Stimulated activated CD4-positive, alpha-beta T cell treated with anti-CD3 and anti-CD28 coated beads, Interleukin-2, amount 100 ng/mL, for 48 hours (primary cell): ENCODE results near the gene CLECL1.

Experiments
- DNase-seq, 2 donors: peaks; one replicate each; pipeline ENCODE4 v3.0.0-alpha.2; 2020

The CLECL1 gene

DNA sequence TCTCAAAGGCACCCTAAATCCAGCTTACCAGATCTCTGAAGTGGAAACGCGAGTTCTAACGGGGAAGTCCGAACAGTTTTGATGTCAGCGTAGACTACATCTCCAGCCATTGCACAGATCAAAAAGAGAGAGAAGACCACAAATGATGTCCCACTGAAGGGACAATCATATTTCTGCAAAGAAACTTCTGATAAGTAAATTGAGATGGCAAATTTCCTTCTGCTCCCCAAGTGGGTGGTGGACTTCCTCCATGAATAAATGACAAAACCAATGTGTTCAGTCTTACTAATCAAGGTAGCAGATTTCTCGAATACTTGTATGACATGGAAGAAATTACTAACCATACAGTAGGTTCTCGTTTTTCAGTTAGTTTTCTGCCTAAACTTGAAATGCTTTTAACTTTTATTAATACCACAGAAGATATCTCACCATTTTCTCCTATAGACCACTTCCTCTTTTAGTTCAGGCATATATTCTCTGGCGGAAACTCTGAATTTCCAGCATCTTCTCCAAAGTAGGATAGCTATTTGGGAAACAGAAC lies at the start of gene CLECL1:
Gene CLECL1, minus strand, starts transcription at position 177 of the 541 bp plus-strand sequence.
- DNase-seq: no peak

DNA sequence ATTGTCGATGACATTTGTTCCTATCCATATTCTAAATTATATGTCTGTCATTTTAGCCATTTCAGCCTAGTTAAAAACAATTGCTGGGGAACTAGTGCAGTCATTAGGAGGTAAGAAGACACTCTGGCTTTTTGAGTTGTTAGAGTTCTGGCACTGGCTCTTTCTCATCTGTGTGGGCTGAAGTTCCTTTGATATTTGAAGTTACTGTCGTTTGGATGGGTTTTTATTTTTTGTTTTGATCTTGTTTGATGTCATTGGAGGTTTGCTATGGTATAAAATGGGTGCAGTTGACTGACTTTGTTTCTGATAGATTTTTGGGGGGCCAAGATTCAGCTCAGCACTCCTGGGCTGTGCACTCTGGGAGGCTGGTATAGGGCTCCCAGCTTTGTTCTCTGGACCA lies 48.5 kb upstream of the CLECL1 start:
- DNase-seq: no peak

DNA sequence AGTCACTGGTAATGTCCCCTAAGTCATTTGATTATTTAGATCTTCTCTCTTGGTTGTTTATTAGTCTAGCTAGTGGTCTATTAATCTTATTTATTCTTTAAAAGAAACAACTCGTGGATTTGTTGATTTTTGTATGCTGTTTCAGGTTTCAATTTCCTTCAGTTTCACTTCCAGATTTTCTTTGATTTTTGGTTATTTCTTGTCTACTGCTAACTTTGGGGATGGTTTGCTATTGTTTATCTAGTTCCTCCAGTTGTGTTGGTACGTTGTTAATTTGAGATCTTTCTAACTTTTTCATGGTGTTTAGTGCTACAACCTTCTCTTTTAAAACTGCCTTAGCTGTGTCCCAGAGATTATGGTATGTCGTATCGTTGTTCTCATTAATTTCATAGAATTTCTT lies 46.3 kb upstream of the CLECL1 start:
- DNase-seq: no peak

DNA sequence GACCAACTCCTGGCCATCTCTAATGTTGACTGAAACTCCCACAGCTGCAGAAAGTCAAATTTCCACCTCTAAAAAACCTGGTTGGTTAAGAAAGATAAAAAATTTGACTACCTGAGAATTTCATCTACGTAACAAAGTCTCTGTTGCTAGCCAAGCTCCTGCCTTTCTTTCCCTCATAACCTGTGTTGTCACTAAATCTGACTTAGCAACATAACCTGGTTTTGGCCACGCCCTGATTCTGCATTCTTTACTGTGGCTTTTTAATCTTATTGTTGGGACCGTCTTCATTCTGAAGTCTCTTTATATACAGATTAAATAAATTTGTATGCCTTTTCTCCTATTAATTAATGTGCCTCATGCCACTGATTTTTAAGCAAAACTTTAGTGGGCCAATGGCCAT lies 43.9 kb upstream of the CLECL1 start:
- DNase-seq: no peak

DNA sequence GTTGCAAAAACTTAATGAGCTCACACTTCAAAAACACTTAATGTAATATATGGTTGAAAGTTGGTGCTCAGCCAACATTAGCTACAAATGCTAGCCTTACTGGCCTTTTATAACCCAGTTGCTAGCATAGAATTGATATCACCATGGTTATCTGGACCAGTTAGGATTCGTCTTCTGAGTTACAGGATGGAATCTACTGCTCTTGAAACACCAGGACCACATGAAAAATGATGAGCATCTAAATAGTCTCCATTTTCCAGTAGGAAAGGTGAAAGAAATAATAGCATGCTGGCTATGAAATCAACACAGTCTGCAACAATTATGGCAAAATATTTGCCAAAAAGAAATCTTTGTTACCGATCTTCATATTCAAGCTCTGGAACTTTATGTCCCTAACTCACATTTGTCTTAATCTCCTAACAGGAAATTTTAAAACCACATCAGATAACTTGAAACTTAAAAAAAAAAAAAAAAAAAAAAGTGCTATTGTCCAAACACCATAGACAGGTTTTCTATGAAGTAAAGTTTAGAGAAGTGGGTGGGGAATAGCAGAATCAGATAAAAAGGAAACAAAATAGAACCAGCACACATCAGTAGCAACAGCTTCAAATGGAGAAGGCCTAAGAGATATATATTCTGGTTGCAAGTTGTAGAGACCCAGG lies 40.5 kb upstream of the CLECL1 start:
- no peak for DNase-seq

DNA sequence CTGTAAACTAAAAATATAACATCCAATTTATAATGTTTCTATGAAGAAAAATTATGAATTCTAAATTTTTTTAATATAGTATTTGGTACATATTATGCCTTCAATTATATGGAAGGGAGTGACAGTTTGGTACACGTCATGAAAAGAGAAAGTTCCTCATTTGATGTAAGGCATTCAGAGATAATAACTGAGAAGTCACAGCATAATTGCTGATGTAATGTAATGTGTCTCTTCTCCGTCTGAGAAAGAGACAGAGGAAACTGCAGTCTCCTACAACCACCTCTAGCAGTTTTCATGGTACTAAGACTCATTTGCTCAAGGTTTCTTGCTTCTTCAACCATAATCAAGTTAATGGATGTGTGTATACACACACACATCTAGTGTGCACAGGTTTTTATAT lies 30.1 kb upstream of the CLECL1 start:
- DNase-seq: no peak

DNA sequence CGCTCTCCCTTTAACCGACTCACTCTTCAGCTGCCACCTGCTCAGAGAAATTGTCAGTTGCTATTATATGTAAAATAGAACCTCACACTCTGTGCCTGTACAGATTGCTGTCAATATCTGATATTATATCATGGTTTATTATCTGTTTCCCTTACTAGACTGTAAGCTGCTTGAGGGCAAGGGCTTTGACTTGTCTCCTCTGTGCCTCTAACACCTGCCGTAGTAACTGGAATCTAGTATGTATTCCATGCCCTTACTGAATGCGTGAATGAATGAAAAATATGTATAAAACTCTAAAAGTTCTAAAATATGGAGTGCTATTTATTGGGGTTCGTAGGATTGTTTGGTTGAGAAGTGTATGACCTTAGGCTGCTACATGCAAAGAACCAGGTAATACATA lies 29.5 kb upstream of the CLECL1 start:
- no peak for DNase-seq

DNA sequence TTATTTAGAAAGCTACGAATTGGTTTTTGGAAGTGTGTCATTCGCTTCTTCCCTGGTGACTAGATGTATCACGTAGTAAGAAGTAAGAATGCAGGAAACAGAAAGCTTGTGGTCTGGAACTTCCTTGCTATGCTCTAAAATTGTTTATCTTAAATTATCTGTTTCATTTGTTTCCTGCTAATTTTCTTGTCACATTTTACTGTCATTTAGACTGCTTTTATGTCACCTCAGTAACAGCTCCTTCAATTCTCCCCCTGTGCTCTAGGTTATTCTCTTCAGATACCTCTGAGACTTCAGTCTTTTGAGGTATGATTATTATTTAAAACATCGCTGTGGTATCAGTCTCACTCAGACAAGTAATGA lies 28.5 kb upstream of the CLECL1 start:
- DNase-seq: no peak

DNA sequence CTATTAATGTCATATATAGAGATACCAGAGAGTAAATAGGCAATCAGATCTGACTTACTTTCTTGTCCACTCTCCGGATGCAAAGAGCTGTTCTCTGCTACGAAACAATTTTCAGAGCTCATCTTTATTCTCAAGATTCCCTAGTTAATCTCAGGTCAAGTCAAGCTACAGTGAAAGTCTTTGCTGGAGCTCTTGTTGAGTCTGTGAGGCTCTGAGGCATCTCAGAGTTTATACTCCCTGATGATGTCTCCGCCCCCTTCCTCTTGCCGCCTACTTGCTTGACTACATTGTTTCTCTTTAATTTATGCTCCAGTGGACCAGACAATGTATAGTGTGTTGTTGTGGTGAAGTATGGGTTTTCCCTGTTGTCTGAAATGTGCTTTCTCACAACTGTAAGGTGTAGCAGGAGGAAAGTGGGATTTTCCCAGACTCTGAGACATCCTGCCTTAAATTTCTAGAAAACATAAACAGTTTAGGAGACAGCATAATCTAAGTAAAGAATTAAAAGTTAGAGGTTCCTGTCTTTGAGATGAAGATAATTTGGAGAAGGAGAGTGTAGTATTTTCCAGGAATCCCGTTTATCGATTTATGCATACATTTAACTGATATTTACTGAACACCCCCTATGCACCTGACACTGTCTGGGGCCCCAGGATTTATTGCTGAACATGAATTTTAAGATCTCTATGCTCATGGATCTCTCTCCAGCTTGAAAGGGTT lies 28.0 kb upstream of the CLECL1 start, which contains the start of gene CD69:
Gene CD69, minus strand, starts transcription at position 203 of the 720 bp plus-strand sequence. Its CDS starts 81 bp downstream, at position 122.
- DNase-seq: peak; percentile 67 to 69

DNA sequence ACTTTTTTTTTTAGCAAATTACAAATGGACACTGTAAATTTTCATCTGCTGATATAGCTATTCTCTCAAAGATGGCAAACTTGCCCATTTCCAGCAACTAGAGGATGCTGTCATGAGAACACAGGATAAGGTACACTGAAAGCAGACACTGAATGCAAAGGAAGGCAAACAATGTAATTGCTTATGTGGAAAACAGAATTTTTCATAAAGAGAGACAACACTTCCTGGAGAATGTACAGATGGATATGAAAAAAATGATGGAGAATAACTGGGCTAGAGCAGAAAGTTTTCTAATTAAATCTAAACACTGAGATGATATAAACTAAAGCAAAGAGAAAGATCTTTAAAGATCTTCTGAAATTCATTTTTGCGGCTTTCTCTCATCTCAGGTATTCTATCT lies 27.2 kb upstream of the CLECL1 start:
- DNase-seq: no peak

DNA sequence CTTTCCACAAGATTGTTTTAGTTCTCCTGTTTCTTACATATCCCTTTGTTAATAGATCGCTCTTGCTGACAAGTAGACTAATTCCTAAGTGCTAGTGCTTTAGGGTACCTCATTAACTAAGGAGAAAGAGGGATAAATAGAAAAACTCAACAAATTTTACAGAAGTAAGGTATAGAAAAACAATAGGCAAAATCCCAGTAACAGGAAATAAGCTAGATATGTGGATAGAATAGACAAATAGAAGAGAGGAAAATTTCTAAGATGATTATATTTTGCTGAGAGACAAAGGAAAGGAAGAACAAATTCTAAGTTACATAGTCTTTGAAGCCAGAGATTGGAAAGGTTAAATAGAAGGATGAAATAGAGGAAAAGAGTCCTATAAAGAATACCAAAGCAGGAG lies 26.8 kb upstream of the CLECL1 start:
- no peak for DNase-seq

DNA sequence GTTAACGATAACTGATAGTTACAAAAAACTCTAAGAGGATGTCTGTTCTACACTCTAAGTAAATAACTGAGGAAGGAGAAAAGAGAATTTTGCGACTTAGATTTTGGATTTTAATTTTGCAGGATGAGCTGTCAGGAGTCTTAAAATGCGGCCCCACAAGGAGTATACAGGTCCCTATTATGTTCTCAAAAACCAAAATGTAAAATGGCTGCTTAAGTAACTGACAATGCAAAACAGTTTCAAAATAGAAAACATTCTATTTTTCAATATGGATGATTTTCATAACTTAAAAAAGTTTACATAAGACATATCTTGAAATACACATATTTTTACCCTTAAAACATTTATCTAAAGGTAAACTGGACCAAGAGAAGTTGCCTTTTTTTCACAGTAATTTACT lies 25.2 kb upstream of the CLECL1 start:
- DNase-seq: no peak

DNA sequence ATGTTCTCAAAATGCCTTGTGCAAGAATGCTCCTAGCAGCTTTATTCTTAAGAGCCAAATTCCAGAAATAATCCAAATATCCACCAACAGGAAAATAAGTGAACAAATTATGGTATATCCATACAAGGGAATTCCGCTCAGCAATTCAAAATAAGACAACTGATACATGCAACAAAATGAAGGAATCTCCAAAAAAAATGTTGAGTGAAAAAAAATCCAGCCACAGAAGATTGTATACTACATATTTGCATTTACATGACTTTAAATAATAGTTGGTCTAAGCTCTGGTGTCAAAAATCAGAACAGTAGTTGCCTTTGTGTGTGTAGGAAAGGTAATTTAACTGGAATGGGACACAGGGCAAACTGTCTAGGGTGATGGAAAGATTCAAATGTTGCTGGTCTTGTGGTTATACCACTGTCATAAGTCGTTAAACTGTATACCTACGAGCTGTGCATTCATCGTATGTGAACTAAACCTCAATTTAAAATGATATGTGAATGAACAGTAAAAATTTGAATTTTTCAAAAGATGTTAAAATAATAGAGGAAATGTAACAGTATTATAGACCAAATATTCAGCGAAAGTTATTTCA lies 24.6 kb upstream of the CLECL1 start:
- no peak for DNase-seq

DNA sequence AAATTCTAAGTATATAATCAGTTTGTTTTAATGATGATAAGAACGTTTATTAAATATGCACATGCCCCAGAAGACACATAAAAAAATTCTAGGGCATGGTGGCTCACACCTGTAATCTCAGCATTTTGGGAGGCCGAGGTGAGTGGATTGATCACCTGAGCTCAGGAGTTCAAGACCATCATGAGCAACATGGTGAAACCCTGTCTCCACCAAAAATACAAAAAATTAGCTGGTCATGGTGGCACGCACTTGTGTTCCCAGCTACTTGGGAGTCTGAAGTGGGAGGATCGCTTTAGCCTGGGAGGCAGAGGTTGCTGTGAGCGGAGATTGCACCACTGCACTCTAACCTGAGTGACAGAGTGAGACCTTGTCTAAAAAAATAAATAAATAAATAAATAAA lies 23.8 kb upstream of the CLECL1 start:
- DNase-seq: no peak

DNA sequence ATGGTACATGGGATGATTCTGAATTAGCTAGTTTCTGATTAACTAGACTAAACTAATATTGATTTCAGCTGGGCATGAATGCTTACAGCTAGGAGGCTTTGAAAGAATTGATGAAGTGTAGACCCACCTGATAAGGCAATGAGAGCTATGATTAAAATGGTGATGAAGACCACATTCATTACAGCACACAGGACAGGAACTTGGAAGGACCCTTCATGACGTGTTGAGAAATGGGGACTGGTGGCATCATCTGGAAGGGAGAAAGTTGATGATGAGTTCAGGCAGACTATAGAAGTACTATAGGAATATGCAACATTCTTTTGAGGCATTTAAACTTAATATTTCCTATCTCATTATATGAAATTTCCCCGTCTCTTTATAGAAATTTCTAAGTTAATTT lies 23.3 kb upstream of the CLECL1 start:
- DNase-seq: no peak

DNA sequence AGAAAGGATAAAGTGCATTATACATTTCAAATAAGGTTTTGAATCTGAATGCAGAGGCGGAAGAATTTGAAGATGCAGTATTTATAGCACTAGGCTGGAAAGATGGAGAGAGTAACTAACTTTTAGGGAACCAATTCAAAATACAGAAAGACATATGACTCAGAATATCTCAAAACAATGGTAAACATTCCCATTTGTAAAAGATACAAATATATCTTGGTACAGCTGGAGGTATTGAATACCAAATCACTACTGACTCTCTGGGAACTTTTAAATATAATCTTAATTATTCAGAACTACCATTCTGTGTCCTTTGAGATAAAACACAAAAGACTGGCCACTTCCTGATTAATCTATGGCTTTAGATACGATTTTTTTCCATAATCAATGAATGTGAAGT lies 22.7 kb upstream of the CLECL1 start:
- DNase-seq: no peak

DNA sequence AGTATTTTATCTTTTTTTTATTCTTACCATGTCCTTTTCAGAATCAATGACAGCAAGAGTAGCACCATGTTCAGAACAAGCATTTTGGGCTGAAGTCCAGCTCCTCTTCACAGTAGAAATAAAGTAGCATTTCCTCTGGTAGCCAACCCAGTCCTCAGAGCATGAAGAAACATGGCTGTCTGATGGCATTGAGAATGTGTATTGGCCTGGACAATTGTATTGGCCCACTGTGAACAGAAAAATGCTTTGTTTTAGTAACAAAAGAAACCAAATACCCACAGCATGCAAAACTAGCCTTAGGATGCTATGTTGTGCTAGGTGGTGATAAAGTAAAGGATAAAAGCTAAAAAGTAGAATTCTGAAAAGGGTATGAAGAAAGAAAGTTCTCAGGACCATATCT lies 22.1 kb upstream of the CLECL1 start:
- no peak for DNase-seq

DNA sequence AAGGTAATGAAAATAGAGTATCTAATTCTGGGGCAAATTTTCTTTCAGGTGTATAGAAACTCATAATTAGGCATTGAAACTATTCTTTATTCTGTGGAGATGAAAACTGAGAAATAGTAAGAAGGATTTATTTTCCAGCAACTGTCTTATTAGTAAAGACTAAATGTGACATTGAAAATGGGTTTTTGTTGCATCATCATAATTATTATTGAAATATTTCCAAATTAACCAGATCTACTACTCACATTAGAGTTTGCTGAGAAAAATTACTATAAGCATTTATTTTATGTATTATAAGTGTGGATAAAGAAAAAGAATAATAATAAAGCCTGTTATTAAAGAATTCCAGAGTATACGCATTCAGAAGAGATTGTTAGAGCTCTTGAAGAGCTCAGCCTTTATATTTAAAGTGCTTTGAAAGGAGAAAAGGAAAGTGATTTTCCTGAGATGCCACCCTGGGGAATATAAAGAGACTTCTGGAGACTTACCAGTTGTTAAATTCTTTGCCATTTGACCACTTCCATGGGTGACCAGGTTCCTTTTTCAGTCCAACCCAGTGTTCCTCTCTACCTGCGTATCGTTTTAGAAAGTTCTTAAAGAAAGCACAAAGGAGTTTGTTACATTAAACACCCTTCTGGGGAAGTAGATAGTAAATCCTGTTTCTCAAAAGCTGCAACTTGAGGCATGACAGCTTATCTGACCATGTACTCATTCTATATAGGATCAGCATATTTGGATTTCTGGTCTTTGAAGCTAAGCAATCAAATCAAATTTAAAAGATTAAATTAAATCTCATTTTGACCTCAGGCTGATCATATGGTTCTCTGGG lies 21.4 kb upstream of the CLECL1 start:
- DNase-seq: no peak

DNA sequence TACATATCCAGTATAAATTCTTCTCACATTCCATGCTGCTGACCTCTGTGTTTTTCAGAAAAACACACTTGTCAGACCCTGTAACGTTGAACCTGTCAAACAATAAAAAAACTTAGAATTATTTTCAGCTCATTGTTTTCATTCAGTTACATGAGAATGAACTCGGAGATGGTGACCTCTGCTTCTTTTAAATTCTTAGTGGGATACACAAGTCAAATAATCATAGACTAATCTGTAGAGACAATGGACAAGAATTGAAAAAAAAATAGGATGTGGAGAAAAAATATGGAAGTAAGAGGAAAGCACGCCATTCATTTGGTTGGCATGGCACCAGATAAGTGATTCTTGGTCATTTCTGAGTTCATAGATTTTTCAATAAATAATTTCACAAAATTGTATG lies 20.6 kb upstream of the CLECL1 start:
- no peak for DNase-seq

DNA sequence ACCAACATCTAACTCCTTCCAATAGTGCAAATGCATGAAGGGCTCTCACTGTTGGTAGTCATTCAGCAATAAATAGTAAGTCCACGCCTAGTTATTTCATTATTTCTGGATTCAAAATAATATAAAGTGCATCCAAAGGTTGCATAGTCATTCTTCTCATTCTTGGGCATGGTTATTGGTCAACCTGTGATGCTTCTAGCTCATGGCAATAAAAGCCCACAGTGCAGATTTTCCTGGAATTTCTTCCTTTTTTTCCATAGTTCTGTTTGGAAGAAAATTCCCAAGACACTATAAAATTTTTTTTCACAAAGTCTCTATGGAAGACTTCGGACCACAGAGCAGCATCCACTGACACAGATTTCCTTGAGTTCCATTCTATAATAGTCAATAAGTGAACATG lies 20.2 kb upstream of the CLECL1 start:
- no peak for DNase-seq

DNA sequence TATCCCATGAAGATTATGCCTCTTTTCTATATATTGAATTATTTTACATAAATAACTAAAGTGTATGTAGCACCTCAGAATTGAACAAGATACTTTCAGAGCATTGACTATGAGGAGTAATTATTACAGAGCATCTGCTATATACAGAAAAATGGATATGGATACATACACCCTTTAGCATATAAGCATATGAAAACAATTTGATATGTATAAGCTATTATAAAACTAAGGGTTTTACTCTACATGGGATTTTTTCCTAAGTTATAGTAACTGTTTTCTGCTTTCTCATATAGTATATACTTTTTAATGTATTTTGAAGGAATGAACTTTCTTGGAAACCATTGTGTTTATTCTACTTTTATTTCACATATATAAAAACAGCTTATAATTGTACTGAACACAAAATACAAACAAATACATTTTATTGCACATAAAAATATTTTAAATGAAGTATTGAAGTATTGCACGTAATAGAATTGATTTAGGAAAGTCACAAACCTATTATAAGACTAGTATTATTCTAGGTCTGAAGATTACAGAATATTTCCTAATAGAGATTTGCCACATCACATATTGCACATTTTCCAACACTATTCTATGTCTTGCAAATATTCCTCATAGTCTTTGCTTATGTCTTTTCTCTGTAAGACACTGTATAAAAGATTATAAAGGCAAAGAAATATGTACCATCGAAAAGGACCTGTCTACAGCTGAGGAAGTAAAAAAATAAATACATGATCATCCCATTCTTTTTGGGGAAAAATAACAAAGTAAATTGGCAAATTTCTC lies 19.4 kb upstream of the CLECL1 start:
- DNase-seq: no peak
